ENCODE data around the gene ZRANB3. TPM values are rescaled to one million over a fixed set of nuclear protein-coding genes. Genes with fewer than 3 reads are reported as not detected.

The ZRANB3 gene
- total RNA-seq, 1 donor from 2014 or later = 18.6 TPM

GRCh38 chr2:135485441-135485840, 45.6 kb downstream of the ZRANB3 start:
- TF ChIP-seq, protein P1, sequence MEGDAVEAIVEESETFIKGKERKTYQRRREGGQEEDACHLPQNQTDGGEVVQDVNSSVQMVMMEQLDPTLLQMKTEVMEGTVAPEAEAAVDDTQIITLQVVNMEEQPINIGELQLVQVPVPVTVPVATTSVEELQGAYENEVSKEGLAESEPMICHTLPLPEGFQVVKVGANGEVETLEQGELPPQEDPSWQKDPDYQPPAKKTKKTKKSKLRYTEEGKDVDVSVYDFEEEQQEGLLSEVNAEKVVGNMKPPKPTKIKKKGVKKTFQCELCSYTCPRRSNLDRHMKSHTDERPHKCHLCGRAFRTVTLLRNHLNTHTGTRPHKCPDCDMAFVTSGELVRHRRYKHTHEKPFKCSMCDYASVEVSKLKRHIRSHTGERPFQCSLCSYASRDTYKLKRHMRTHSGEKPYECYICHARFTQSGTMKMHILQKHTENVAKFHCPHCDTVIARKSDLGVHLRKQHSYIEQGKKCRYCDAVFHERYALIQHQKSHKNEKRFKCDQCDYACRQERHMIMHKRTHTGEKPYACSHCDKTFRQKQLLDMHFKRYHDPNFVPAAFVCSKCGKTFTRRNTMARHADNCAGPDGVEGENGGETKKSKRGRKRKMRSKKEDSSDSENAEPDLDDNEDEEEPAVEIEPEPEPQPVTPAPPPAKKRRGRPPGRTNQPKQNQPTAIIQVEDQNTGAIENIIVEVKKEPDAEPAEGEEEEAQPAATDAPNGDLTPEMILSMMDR (conservative IDR thresholded peaks at IDR 0.05) = no peak
- peaks cover 6% of the 10 kb centered on the region for H3K9me3 Mint-ChIP-seq
- no peaks in the 10 kb centered on the region for H3K27me3 Mint-ChIP-seq (ENCODE audit: low read depth)
- H3K36me3 Mint-ChIP-seq (ENCODE audit: low read depth) = peaks cover 55% of the 10 kb centered on the region
- no peak overlapping the region for H3K4me3 Mint-ChIP-seq
- H3K27ac Mint-ChIP-seq (ENCODE audit: unreplicated experiment) = no peak overlapping the region
- no peaks in the 10 kb centered on the region for H3K4me1 Mint-ChIP-seq
- DNase-seq (ENCODE audit: low read depth, low spot score) = no peak

- Mint-ChIP-seq H3K27me3 (ENCODE audit: low read depth) (no peaks in the 10 kb centered on the region), H3K36me3 (ENCODE audit: low read depth) (peaks cover 2% of the 10 kb centered on the region), H3K27ac (ENCODE audit: unreplicated experiment) (no peak overlapping the region), H3K4me3 (no peak overlapping the region), H3K9me3 (peaks cover 4% of the 10 kb centered on the region), H3K4me1 (no peaks in the 10 kb centered on the region)
- no peak for DNase-seq (ENCODE audit: low read depth, low spot score)
- TF ChIP-seq, protein P1 (conservative IDR thresholded peaks at IDR 0.05) = no peak
These were observed 55.9 kb downstream of the ZRANB3 start for GRCh38 chr2:135475128-135475527.

DNA sequence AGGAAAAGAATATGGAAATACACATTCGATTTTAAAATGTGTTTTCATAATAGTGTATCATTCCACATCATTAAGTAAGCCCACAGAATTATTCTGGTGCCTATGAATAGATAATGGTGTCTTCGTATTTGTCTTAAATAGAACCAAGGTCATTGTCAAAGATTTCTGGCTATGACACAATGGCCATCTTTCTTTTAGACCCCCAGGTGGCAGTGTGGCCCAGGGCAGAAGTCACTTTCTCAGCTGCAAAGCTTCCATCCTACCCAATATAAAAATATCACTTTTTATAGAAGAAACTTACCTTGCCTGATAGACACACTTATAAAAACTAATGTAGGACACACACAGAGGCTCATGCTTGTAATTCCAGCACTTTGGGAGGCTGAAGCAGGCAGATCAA, 57.5 kb downstream of the ZRANB3 start:
- Mint-ChIP-seq H3K27ac (ENCODE audit: unreplicated experiment) (no peak overlapping the region), H3K9me3 (no peaks in the 10 kb centered on the region), H3K4me3 (no peak overlapping the region), H3K4me1 (no peaks in the 10 kb centered on the region), H3K27me3 (ENCODE audit: low read depth) (no peaks in the 10 kb centered on the region), H3K36me3 (ENCODE audit: low read depth) (no peaks in the 10 kb centered on the region)
- DNase-seq (ENCODE audit: low read depth, low spot score) = no peak
- TF ChIP-seq, protein P1 (conservative IDR thresholded peaks at IDR 0.05) = peak; percentile 51

GRCh38 chr2:135471106-135471505, 59.9 kb downstream of the ZRANB3 start:
- TF ChIP-seq, protein P1 (conservative IDR thresholded peaks at IDR 0.05) = no peak
- DNase-seq (ENCODE audit: low read depth, low spot score) = no peak
- Mint-ChIP-seq H3K4me3 (no peak overlapping the region), H3K9me3 (no peaks in the 10 kb centered on the region), H3K27ac (ENCODE audit: unreplicated experiment) (no peak overlapping the region), H3K4me1 (no peaks in the 10 kb centered on the region), H3K27me3 (ENCODE audit: low read depth) (no peaks in the 10 kb centered on the region), H3K36me3 (ENCODE audit: low read depth) (no peaks in the 10 kb centered on the region)

DNA sequence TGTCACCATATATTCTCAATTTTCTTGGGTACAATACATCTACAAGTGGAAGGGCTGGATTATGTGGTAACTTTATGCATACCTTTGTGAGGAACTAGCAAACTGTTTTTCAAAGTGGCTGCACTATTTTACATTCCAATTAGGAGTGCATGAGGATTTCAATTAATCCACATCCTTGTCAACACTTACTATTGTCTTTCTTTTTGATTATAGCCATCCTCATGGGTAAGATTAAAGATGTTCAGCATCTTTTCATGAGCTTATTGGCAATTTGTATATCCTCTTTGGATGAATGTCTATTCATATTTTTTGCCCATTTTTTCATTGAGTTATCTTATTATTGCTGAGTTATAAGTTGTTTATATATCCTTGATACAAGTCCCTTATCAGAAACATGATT, 73.7 kb downstream of the ZRANB3 start:
- no peak overlapping the region for H3K4me3 Mint-ChIP-seq
- H3K9me3 Mint-ChIP-seq = peaks cover 12% of the 10 kb centered on the region
- H3K27me3 Mint-ChIP-seq (ENCODE audit: low read depth) = no peaks in the 10 kb centered on the region

More for the DNA sequence above, 73.7 kb downstream of the ZRANB3 start:
- Mint-ChIP-seq H3K27ac (ENCODE audit: unreplicated experiment) (no peak overlapping the region), H3K36me3 (ENCODE audit: low read depth) (peaks cover 19% of the 10 kb centered on the region), H3K4me1 (no peaks in the 10 kb centered on the region)
- TF ChIP-seq, protein P1 (conservative IDR thresholded peaks at IDR 0.05) = no peak
- no peak for DNase-seq (ENCODE audit: low read depth, low spot score)
